Smooth muscle cell (in vitro differentiated cells): ENCODE results near the gene MRPL28. TPM values are rescaled to one million over a fixed set of nuclear protein-coding genes. Genes with fewer than 3 reads are reported as not detected.

Source experiments
- DNase-seq: peaks from one replicate; lab custom pipeline; 2025; ENCODE audit not compliant: unreplicated experiment; lab: John Stamatoyannopoulos, UW
- H2AFZ ChIP-seq: fragments of 200-600 bp; sonication (generic); 2 replicates; pipeline ENCODE4 v1.6.0; 2016; ENCODE audit warnings: antibody characterized with exemption, low read depth, mild to moderate bottlenecking
- H3F3A ChIP-seq: fragments of 200-600 bp; sonication (generic); 2 replicates; pipeline ENCODE4 v1.6.0; 2017; ENCODE audit warnings: antibody characterized with exemption, low read depth
- H3K27ac ChIP-seq: fragments of 200-600 bp; sonication (generic); 2 replicates; pipeline ENCODE4 v1.5.1; 2016; ENCODE audit warnings: low read depth, mild to moderate bottlenecking
- H3K27me3 ChIP-seq: fragments of 200-600 bp; sonication (generic); 2 replicates; pipeline ENCODE4 v1.6.1; 2016; ENCODE audit warnings: low read depth, mild to moderate bottlenecking
- H3K36me3 ChIP-seq: fragments of 200-600 bp; sonication (generic); 2 replicates; pipeline ENCODE4 v1.5.1; 2016; ENCODE audit warnings: low read depth
- H3K4me1 ChIP-seq: fragments of 200-600 bp; sonication (generic); 2 replicates; pipeline ENCODE4 v1.5.1; 2016; ENCODE audit warnings: low read depth
- H3K4me2 ChIP-seq: fragments of 200-600 bp; sonication (generic); 2 replicates; pipeline ENCODE4 v1.6.0; 2016; ENCODE audit warnings: mild to moderate bottlenecking
- H3K4me3 ChIP-seq: fragments of 200-600 bp; sonication (generic); 2 replicates; pipeline ENCODE4 v1.5.1; 2016; ENCODE audit warnings: mild to moderate bottlenecking
- H3K79me2 ChIP-seq: fragments of 200-600 bp; sonication (generic); 2 replicates; pipeline ENCODE4 v1.6.0; 2016; ENCODE audit warnings: low read depth, mild to moderate bottlenecking
- H3K9ac ChIP-seq: fragments of 200-600 bp; sonication (generic); 2 replicates; pipeline ENCODE4 v1.6.0; 2016; ENCODE audit warnings: low read depth
- H3K9me3 ChIP-seq: fragments of 200-600 bp; sonication (generic); replicated peaks from 2 replicates; pipeline ENCODE4 v1.5.1; 2016; ENCODE audit warnings: low read depth
- H4K20me1 ChIP-seq: fragments of 200-600 bp; sonication (generic); 2 replicates; pipeline ENCODE4 v1.6.0; 2016; ENCODE audit warnings: low read depth
- WGBS: methylation state at CpG from one replicate; pipeline ENCODE4 v1.1.7; 2016; ENCODE audit warnings: low lambda C conversion rate; 5-methylcytosine and 5-hydroxymethylcytosine counted together
- polyA plus RNA-seq: library from polyadenylated mRNA; unstranded; fragments of >200 nt; fragmentation: Nextera tagmentation; extraction: Ambion mirVana; gene quantifications from 2 replicates; pipeline ENCODE4 v1.2.1, GENCODE V29; 2016
- total RNA-seq: library from RNA; depleted of rRNA; stranded (reverse); fragments of >200 nt; gene quantifications from 2 replicates; pipeline ENCODE4 v1.2.3, GENCODE V29; 2014
- TF ChIP-seq, protein P1 (sequence below): fragments of 200-600 bp; sonication (generic); IDR thresholded peaks from 2 replicates; pipeline ENCODE4 v1.5.1; 2017; ENCODE audit warnings: borderline replicate concordance, mild to moderate bottlenecking, antibody characterized with exemption; ENCODE audit not compliant: insufficient read depth, poor library complexity, severe bottlenecking

Gene MRPL28
- total and polyA plus RNA-seq, 2 experiments from 2014 or later: 84.6 to 155 TPM

DNA sequence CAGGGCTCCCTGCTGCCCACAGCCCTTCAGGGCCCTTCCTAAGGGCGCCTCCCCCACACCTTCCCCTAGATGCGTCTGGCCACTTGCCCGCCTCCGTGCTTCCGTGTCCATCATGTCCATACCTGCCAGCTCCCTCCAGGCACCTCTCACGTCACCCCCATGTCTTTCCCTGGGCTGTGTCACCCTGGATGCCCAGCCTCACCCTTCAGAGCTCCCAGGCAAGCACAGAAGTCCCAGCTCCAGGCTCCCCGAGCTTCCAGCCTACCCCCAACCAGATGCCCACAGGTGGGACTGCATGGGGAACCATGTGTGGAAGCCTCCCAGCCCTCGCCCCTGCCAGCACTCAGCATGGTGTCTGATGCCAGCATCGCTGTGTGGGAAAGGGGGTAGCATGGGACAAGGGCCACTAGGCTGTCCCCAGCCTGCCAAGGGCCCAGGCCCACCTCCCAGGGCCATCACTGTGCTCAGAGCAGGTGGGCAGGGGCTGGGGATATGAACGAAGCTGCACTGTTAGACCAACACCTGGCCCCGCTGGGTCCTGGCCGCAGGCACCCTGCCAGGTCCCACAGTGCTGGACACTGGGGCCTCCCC, 16.0 kb downstream of the MRPL28 start:
- no peaks in the 10 kb centered on the region for H3K36me3 ChIP-seq
- H3K79me2 ChIP-seq: peaks cover 24% of the 10 kb centered on the region
- H3K27me3 ChIP-seq: no peaks in the 10 kb centered on the region
- no peak overlapping the region for H3K27ac ChIP-seq
- no peak overlapping the region for H2AFZ ChIP-seq
- H4K20me1 ChIP-seq: peaks cover 25% of the 10 kb centered on the region
- no peaks in the 10 kb centered on the region for H3F3A ChIP-seq
- peaks cover 7% of the 10 kb centered on the region for H3K4me1 ChIP-seq
- H3K4me2 ChIP-seq: no peak overlapping the region
- no peaks in the 10 kb centered on the region for H3K9me3 ChIP-seq
- no peak for DNase-seq
- WGBS: 94% methylated on average over 12 of the region's 12 CpGs
- no peak overlapping the region for H3K4me3 ChIP-seq
- H3K9ac ChIP-seq: no peak overlapping the region
- TF ChIP-seq, protein P1, sequence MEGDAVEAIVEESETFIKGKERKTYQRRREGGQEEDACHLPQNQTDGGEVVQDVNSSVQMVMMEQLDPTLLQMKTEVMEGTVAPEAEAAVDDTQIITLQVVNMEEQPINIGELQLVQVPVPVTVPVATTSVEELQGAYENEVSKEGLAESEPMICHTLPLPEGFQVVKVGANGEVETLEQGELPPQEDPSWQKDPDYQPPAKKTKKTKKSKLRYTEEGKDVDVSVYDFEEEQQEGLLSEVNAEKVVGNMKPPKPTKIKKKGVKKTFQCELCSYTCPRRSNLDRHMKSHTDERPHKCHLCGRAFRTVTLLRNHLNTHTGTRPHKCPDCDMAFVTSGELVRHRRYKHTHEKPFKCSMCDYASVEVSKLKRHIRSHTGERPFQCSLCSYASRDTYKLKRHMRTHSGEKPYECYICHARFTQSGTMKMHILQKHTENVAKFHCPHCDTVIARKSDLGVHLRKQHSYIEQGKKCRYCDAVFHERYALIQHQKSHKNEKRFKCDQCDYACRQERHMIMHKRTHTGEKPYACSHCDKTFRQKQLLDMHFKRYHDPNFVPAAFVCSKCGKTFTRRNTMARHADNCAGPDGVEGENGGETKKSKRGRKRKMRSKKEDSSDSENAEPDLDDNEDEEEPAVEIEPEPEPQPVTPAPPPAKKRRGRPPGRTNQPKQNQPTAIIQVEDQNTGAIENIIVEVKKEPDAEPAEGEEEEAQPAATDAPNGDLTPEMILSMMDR: no peak

DNA sequence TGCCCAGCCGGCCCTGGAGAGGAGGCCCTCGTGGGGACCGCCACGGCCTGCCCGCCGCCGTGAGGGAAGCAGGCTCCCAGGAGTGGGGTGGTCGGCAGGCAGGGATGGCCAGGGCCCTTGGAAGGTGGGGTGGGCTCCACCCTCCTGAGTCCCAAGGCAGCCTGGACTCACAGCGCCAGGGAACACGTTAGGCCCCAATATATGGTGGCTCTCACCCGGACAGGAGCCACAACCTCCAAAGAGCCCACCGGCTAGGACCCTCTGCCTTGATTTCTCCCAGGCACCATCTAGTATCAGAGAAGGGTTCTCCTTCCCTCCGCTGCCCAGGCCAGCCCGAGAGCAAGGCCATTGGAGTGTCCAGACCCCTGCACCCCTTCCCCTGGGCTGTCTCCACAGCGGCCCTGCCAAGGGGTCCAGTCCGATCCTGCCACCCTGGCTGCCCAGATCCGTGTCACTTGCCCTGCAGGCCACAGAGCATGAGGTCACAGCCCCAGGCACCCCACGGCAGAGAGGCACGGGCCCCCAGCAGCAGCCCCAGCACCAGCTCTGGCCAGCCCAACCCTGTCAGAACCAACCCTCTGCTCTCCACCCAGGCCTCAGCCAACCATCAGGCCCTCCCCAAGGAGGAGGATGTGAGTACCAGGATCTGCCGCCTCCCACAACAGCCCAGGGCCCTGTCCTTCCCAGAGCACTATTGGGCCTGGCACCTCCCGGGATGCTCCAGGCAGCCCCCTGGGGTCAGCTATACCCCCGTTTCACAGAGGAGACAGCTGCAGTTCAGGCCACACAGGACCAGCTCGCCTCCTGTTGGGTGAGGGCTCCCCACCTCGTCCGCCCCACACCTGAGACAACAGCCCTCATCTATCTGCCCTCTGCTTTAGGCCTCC, 16.7 kb downstream of the MRPL28 start:
- Histone ChIP-seq H3K4me1 (peaks cover 7% of the 10 kb centered on the region), H2AFZ (peak overlapping the region; percentile 30), H3K4me3 (peak overlapping the region; percentile 45), H3K9me3 (no peaks in the 10 kb centered on the region), H3K79me2 (peaks cover 32% of the 10 kb centered on the region), H3K36me3 (no peaks in the 10 kb centered on the region), H3K9ac (no peak overlapping the region), H4K20me1 (peaks cover 32% of the 10 kb centered on the region), H3K27ac (no peak overlapping the region), H3K4me2 (peak overlapping the region; percentile 85), H3K27me3 (no peaks in the 10 kb centered on the region), H3F3A (no peaks in the 10 kb centered on the region)
- 82% methylated on average over 22 of the region's 25 CpGs for WGBS
- no peak for DNase-seq
- TF ChIP-seq, protein P1: no peak

DNA sequence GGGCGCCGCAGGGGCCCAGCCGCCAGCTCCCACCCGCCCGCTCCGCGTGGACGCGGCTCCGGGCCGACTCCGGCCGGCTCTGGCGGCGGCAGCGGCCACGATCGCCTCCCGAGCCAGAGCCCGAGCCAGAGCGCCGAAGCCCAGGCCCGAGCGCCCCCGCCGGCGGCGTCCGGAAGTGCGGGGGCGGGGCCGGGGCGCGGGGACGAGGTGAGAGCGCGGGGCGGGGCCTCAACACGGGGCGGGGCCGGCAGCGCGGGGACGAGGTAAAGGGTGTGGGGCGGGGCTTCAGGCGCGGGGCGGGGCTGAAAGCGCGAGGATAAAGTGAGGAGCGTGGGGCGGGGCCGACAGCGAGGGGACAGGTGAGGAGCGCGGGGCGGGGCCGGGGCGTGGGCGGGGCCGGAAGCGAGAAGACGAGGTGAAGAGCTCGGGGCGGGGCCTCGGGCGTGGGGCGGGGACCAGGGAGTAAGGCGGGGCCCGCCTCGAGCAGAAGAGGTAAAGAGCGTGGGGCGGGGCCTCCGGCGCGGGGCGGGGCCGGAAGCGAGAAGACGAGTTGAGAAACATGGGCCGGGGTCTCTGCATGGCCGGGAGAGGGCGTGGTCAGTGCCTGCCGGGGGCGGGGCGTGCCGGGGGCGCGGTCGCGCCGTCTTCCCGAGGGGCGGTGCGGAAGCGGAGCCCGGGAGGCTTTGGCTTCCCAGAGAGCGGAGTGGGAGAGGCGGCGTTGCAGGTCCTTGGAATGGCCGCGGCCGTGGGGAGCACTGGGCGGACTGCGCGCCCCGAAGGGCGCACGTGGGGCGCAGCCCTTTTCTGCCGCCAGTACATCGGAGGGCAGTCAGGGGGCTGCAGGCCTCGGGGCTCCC, 17.6 kb downstream of the MRPL28 start, which contains the start of gene AXIN1:
TSS of gene AXIN1 (minus strand) at position 177 of the 857 bp plus-strand sequence. CDS start 5,698 bp downstream, outside the sequence.
- DNase-seq: peak; percentile 98
- H3K4me2 ChIP-seq: peak within 1 kb of the TSS; percentile 99
- 3% methylated on average over 15 of the region's 113 CpGs for WGBS
- H3K9ac ChIP-seq: peak within 1 kb of the TSS; percentile 77
- no peak within 1 kb of the TSS for H3K27ac ChIP-seq
- TF ChIP-seq, protein P1: peak; percentile 50
- no peaks in the 10 kb centered on the region for H3F3A ChIP-seq
- H4K20me1 ChIP-seq: peaks cover 41% of the 10 kb centered on the region
- peaks cover 40% of the 10 kb centered on the region for H3K79me2 ChIP-seq
- H3K4me3 ChIP-seq: peak within 1 kb of the TSS; percentile 74
- H3K36me3 ChIP-seq: no peaks in the 10 kb centered on the region
- no peaks in the 10 kb centered on the region for H3K27me3 ChIP-seq
- H2AFZ ChIP-seq: peak within 1 kb of the TSS; percentile 30
- peaks cover 7% of the 10 kb centered on the region for H3K4me1 ChIP-seq
- no peaks in the 10 kb centered on the region for H3K9me3 ChIP-seq
